HG03558 (cell line): Measurements from ENCODE around the gene UBE2E1.
"Not testable (repeated sequence)": the region's sequence is repeated elsewhere in the genome, so short reads cannot be mapped to it uniquely, and the experiment has no call there.

Source experiments
- ATAC-seq: cut with Tn5 transposase; IDR thresholded peaks from one replicate; pipeline ENCODE4 v1.9.1; 2021; ENCODE audit warnings: moderate number of reproducible peaks; ENCODE audit not compliant: unreplicated experiment; ENCODE audit errors: extremely low read depth

The UBE2E1 gene

DNA sequence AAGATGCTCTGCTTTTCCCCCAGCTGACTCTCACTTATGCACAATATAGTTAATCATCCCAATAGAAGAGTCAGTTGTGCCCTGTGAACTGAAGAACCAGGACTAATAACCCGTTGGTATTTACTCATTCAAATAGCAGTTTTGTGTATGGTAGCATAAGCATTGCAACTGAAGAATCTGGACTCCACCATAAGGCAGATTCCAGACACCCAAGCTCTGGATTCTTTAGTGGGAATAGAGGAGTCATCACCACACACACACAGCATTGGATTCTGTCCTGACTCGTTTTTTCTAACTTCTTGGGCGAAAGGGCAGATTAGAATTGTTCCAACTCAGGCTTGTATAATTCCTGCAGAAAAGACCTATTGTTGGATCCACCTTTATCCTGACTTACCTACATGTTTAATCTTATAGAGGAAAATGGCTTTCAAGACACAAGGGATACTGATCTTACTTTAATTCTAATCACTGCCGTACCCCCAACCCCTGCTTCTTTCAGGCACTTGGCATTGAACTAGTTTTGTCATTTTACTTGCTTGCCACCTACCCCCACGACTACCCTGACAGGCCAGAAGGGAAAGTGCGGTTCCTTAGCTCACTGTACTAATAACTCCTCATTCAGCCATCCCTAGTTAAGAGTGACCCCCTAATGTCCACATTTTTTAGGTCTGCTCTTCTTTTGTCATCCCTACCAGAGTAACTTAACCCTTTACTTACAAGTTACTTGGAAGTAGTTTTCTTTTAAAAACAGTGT is 68.8 kb downstream of the UBE2E1 start:
- no peak for ATAC-seq

DNA sequence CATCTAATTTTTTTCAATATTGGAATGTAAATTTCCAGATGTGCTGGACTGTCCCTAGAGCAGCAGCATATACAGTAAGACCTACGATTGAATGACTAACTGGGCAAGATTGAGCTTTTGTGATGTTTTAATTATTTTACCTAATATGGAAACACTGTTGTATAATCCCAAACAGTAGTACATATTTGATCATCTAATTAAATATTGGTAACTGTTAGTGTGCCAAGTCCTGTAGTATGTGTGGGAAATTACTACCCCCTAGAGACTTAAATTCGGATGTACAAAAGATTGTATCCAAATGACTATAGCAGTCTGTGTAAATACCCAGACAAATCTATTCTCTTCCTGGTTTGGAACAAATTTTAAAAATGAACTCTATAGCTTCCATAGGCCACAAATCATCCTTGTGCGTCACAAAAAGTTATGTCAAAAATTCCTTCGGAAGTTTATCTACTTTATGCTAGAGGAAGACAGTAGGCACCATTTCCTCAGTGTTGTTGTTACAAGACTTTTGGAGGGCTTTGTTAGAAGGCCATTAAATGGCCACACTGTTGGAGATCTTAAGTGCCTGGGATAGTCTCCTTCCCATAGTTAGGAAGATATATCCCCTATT is 69.5 kb downstream of the UBE2E1 start:
- no peak for ATAC-seq

DNA sequence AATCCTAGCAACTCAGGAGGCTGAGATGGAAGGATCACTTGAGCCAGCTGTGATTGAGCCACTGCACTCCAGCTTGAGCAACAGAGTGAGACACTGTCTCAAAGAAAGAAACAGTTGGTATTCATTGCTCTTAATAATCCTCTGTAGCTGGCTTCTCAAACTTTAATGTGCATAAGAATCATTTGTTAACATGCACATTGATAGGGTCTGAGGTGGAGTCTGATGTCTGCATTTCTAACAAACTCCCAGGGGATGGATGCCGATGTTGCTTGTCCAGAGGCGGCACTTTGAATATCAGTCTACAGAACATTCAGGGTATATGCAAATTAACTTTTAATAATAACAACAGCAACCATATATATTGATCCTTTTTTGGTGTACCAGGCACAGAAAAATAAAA is 71.2 kb downstream of the UBE2E1 start:
- ATAC-seq, result no peak

DNA sequence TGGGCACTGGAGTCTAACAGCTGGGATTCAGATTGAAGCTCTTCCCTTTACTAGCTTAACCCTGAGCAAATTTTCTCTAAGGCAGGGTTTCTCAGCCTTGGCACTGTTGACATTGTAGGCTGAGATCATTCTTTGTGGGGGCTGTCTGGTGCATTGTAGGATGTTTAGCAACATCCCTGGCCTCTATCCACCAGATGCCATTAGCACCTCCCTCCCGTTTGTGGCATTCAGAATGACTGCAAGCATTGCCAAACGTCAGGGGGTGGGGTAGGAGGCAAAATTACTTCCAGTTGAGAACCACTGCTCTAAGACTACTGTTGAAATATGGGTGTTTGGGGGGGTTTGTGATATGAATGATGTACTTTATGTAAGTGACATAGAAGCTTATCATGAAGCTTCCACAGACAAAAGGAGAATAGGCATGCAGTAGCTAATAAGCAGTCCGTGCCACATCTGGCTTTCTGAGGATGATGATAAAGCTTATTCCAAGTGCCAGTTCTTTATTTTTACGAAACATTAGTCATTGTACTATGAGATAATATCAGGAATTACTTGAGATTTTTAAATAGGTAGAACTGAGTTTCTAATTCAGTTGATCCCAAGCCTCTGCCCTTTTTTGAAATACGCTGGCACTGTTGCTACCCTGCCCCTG is 71.7 kb downstream of the UBE2E1 start:
- no peak for ATAC-seq

DNA sequence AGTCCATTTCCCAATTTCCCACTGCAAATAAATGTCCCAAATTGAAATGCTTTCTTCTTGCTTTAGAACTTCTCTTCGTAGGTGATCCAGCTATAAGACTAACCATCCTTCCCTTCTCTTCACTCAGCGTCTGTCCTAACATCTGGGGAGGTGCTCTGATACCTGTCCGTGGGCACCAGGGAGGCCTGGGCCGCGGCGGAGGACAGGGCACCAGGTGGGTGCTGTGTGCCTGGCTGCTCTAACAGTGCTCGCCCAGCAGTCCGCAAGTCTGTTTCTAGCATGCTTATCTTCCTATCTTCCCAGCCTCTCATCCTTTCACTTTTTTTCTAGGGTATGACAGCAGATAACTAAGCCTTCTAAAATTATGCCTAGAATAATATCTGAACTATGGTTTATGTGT is 73.7 kb downstream of the UBE2E1 start:
- ATAC-seq, result no peak

DNA sequence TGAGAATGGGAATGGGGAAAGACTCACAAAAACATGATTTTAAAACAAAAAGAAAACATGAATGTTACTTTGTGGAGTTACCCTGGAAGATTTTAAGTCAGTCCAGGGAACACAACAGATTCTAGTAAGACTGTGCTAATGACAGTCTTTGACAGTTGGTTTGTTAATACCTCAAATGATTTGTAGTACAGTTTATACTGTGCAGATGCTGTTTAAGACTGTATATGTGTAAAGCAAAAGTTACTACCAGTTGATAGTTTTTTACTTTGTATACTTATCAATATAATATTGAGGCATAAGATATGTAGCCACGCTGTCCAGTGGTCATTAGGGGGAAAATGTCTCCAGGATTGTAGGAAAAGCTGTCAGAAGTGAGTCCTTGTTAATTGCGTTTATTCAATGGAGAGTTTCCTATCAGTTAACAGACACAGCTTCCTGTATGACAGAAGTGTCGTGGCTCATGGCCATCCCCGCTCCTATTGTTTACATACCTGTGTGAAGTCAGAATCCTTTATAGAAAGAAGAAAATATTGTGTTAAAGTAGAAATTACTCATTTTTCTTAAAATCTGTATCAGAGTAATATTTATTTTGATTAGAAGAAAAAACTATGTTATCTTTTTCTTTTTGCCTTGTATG is 75.1 kb downstream of the UBE2E1 start:
- no peak for ATAC-seq

DNA sequence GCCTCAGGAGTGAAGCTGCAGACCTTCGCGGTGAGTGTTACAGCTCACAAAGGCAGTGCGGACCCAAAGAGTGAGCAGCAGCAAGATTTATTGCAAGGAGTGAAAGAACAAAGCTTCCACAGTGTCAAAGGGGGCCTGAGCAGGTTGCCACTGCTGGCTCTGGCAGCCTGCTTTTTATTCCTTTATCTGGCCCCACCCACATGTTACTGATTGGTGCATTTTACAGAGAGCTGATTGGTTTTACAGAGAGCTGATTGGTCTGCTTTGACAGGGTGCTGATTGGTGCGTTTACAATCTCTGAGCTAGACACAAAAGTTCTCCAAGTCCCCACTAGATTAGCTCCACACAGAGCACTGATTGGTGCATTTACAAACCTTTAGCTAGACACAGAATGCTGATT is 76.2 kb downstream of the UBE2E1 start:
- not testable (repeated sequence) for ATAC-seq

DNA sequence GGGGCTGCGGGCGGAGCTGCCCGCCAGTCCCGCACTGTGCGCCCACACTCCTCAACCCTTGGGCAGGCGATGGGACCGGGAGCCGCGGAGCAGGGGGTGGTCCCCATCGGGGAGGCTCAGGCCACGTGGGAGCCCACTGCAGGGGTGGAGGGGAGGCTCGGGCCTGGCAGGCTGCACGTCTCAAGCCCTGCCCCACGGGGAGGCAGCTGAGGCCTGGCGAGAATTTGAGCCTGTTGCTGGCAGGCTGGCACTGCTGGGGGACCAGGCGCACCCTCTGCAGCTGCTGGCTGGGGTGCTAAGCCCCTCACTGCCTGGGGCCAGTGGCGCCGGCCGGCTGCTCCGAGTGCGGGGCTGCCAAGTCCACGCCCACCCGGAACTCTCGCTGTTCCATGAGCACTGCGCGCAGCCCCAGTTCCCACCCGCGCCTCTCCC is 76.7 kb downstream of the UBE2E1 start:
- ATAC-seq, result no peak

DNA sequence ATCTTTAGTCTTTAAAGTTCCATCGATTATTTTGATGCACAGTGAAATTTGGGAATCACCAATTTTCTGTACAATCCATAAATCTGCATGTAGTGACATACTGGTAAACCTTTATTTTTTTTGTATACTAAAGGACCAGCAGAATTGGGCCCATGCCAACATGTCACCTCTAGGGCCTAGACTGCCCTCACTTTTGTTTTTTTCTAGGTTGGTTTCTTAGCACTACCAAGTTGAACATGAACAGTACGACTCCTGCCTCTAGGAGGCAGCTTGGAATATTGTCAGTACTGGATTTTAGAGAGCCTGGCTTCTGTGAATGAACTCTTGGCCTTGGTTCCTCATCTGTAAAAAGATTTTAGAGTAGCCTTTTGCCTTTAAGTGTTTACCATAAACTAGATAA is 78.7 kb downstream of the UBE2E1 start:
- no peak for ATAC-seq

DNA sequence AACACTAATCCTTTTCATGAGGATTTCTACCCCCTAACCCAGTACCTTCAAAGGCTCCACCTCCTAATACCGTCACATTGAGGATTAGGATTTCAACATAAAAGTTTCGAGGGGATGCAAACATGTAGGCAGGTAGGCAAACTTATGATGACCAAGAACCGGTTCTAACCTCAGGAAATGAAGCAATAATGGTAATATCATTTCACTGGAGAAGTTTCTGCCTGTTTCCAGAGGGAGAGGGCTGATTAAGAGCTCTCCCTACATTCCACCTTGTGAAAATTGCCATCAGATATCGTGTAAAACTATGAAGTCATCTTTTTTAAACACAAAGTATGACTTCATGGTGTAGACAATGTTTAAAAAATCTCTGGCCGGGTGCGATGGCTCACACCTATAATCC is 79.5 kb downstream of the UBE2E1 start:
- ATAC-seq, result no peak

DNA sequence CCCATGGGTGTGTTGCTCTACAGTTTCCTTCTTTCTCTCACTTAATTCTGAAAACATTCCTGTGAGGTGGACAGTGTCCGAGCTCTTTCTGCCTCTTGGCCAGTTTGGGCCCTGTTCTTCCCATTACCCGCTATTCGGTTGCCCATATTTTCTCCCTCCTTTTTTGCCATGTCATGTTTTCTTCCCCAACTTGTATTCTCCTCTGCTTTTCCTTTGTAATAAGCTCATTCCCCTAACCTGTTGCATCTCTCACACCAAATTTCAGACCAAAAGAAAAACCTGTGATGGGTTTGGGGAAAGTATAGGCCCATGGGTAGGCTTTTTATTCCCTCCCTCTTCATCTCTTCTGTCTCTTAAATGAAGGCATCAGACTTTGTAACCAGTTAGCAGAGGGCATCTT is 80.6 kb downstream of the UBE2E1 start:
- ATAC-seq, result no peak

DNA sequence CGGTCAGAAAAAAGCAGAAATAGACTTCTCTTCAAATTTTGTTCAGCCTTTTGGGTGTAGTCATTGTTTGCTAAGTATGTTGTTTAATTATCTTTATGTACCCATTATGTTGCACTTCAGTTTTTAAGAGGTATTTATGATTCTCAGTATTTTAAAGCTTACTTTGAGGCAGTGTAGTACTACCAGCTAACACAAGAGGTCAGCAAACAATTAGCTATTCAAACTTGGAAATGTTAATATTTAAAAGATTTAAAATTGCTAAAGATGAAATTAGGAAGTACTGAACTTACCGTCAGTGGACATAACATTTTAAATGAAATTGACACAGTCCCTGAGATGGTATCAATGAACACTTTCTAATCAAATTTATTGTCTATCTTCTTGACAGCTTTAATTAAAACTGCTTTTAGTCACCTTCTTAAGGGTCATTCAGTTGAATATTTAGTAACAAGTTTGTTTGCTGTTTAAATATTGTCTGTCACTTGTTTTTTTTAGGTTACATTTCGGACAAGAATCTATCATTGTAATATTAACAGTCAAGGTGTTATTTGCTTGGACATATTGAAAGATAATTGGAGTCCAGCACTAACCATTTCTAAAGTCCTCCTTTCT is 83.0 kb downstream of the UBE2E1 start:
- ATAC-seq, result no peak

DNA sequence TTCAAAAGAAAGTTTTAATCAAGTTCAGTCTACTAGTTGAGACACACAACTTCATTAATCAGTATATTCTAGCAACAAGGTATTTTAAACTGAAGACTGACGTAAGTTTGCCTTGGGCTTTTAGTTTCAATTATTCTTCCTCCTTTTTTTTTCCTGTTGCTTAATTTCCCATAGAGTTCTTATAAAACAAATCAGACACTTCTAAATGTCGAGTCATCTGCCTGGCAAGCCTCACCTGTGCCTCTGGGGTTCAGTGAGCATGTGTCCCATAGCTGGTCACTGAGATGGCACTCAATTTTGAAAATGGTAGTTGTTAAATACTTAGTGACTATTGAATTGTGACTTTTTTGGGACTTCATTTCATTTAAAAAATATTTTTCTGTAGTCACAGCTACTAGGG is 83.6 kb downstream of the UBE2E1 start:
- no peak for ATAC-seq

DNA sequence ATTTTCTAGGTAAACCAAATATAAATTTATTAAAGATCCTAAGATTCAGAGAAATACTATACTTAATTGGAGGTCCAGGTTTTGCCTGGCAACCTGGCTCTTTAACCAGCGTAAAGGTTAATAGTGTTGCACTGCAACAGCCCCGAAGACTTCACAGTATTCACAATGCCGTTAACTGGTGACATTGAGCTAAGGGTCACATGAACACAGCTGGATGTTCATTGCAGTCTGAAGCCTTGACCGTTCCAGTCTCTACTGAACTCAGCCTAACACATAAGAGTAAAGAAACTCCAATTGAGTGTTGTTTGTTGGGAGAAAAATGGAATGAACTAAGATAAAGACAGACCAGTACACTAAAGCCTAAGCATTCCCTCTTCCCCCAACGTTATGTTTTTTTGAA is 84.2 kb downstream of the UBE2E1 start:
- no peak for ATAC-seq

DNA sequence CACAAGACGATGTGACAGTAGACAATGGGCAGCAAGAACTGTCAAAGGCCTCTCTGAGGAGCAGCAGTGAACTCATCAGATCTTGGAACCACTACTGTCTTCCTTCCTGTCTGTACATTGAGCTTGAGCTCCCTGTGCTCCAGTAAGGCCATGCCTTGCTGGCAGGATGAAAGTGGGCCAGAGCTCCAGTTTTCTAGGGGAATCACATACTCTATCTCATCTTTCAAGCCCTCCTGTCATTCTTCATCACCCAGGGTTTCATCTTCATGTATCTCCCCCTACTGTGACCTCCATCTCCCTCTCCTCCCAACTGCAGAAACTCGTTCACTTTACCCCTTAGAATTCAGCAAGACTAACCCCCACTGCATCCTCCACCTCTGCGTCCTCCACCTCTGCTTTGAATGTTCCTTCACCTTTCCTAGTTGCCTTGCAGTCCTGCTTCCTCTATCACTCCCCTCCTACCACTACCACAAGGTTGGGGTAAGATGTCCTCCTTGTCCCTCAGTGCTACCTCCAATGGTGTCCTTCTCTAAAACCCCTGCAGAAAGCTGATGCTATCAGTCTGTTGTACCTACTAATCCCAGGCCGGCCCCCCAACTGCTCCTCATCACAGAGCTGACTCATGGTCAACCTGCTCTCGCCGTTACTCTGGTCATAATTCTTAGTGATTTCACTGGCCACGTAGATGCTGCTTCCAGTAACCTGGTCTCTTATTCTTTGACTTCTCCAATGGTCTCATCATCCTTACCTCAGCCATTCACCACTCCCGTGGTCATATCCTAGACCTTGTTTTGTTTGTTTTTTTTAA is 88.7 kb downstream of the UBE2E1 start:
- ATAC-seq, result no peak

DNA sequence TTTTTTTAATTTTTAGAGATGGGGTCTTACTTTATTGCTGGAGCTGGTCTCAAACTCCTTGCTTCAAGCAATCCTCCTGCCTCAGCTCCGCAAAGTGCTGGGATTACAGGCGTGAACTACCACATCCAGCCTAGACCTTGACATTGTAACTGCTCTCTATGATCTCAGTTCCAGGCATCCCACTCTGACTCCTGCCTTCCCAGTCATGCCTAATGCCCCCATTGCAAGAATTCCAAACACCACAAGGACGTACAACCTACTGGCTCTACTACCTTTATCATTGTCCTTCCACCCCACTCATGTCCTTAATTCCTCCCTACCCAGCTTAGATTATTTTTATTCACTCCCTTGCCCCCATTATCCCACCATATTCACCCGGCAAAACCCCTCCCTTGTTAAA is 89.4 kb downstream of the UBE2E1 start:
- no peak for ATAC-seq

DNA sequence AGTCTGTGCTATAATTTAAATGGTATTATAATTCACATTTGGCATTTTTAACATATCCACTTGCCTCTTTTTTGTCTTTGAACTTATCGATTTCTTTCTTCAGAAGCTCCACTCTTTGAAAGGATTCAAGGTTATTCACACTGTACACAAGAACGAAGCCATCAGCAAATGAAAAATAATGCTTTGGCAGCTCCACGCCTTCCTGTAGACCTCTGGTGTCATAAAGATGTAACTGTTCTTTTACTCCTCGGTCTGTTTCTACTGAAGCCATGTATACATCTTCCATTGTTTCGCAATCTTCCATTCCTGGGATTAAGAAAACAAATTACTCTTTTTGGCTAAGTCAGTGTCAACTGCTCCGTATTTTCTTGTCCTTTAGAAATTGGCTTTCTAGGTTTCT is 95.0 kb downstream of the UBE2E1 start:
- ATAC-seq, result no peak

DNA sequence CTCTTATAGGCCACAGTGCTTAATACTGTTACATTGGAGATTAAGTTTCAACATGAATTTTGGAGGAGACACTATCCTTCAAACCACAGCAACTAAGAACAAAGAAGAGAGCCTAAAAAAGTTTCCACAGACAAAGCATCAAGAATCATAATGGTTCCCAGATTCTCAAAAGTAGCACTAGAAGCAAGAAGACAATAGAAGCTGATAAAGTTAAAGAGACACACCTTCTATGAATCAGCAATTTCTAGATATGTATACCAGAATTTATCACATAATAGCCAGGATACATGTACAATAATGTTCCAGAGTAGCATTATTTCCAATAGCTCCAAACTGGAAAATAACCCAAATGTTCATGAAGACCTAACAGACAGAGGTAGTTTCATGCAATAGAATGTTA is 98.8 kb downstream of the UBE2E1 start:
- ATAC-seq, result no peak

DNA sequence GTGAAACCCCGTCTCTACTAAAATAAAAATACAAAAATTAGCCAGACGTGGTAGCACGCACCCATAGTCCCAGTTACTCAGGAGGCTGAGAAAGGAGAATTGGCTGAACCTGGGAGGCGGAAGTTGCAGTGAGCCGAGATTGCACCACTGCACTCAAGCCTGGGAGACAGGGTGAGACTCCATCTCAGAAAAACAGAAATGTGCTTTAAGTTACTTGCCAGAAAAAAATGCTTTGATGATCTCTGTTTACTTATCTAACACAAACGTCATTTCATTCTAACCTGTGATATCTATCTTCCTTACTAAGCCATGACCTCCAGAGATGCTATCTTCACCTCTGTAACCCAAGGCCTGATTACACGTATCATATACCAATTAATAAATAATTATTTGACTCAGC is 103.6 kb downstream of the UBE2E1 start:
- ATAC-seq, result no peak

DNA sequence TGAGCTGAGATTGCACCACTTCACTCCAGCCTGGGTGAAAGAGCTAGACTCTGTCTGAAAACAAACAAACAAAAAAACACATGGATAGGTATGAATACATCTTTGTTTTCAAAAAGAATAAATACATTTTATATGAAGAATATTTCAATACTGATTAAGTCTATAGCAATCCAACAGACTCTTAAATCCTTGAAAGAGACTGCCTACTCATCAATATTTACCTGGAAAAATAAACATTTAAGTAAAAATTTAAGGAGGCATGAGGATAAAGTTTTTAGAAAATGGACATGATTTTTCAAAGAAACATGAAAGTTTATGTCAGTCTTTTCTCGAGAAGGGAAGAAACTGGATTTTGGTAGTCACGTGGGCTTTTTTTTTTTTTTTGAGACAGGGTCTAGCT is 105.6 kb downstream of the UBE2E1 start:
- no peak for ATAC-seq
